GM23338 (cell line): ENCODE results near the gene ADAM11.

Experiments
- CREB1 ChIP-seq: fragments of 250-450 bp; sonication (Bioruptor Pico); IDR thresholded peaks from 2 replicates; pipeline ENCODE4 v1.5.0; 2020; ENCODE audit warnings: low read depth, mild to moderate bottlenecking, moderate library complexity
- EZH2 ChIP-seq: fragments of 200-600 bp; sonication (generic); IDR thresholded peaks from one replicate; pipeline ENCODE4 v1.8.0; 2017; ENCODE audit warnings: antibody characterized with exemption, mild to moderate bottlenecking, low read depth; ENCODE audit not compliant: unreplicated experiment
- EZH2phosphoT487 ChIP-seq: fragments of 200-600 bp; sonication (generic); IDR thresholded peaks from one replicate; pipeline ENCODE4 v1.8.1; 2018; ENCODE audit warnings: antibody characterized with exemption; ENCODE audit not compliant: unreplicated experiment
- JUNB ChIP-seq: IDR thresholded peaks from one replicate; pipeline ENCODE4 v1.6.1; 2016; ENCODE audit warnings: antibody characterized with exemption; ENCODE audit not compliant: unreplicated experiment
- NANOG ChIP-seq: IDR thresholded peaks from 2 replicates; pipeline ENCODE4 v1.6.1; 2016; ENCODE audit warnings: antibody characterized with exemption, borderline replicate concordance
- POLR2AphosphoS5 ChIP-seq: IDR thresholded peaks from 2 replicates; pipeline ENCODE4 v1.6.1; 2016; ENCODE audit warnings: antibody characterized with exemption, low read depth
- TF ChIP-seq, protein P1 (sequence below), 2 experiments: fragments of 200-600 bp in 1 of 2; sonication (generic) in 1 of 2; conservative IDR thresholded peaks; 2 replicates each; pipeline versions ENCODE4 v1.5.1 to v1.6.1; 2016 to 2017; ENCODE audit warnings: antibody characterized with exemption in 2 of 2, low read depth in 2 of 2, mild to moderate bottlenecking in 2 of 2, moderate library complexity in 1 of 2
- TF ChIP-seq, protein P2 (sequence below): IDR thresholded peaks from one replicate; pipeline ENCODE4 v1.6.1; 2018; ENCODE audit warnings: antibody characterized with exemption; ENCODE audit not compliant: unreplicated experiment

DNA sequence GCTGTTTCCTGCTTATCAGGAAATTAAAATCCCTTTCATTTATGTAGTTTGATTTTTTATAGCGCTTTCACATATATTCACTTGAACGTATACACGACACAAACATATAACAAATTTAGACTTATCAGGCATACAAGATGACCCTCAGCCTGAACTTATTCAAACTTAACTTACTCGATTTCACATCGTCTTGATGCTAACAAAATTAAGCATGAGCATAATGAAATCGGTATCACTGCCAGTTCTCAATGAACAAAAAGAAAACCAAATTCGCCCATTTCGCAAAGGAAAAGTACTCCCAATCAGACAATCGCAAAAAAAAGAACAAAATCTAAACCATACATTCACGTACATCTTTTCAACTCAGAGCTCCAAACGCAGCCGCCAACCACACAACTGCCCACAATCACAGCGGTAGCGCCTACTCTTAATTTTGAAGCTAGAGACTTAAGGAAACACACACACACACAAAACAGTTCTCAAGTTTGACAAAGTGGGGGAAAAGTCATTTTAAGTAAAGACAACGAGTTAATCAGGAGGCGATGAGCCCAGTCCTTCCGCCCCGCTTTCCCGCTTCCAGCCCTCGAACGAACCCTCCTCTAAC lies 70.2 kb downstream of the ADAM11 start:
- TF ChIP-seq, protein P1, sequence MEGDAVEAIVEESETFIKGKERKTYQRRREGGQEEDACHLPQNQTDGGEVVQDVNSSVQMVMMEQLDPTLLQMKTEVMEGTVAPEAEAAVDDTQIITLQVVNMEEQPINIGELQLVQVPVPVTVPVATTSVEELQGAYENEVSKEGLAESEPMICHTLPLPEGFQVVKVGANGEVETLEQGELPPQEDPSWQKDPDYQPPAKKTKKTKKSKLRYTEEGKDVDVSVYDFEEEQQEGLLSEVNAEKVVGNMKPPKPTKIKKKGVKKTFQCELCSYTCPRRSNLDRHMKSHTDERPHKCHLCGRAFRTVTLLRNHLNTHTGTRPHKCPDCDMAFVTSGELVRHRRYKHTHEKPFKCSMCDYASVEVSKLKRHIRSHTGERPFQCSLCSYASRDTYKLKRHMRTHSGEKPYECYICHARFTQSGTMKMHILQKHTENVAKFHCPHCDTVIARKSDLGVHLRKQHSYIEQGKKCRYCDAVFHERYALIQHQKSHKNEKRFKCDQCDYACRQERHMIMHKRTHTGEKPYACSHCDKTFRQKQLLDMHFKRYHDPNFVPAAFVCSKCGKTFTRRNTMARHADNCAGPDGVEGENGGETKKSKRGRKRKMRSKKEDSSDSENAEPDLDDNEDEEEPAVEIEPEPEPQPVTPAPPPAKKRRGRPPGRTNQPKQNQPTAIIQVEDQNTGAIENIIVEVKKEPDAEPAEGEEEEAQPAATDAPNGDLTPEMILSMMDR (conservative IDR thresholded peaks at IDR 0.05; ENCODE audit: low read depth in 2 of 2): no peak
- TF ChIP-seq EZH2phosphoT487 (no peak), POLR2AphosphoS5 (no peak), EZH2 (no peak), CREB1 (CRISPR knock-in tag) (no peak), NANOG (no peak), JUNB (no peak)
- TF ChIP-seq, protein P2, sequence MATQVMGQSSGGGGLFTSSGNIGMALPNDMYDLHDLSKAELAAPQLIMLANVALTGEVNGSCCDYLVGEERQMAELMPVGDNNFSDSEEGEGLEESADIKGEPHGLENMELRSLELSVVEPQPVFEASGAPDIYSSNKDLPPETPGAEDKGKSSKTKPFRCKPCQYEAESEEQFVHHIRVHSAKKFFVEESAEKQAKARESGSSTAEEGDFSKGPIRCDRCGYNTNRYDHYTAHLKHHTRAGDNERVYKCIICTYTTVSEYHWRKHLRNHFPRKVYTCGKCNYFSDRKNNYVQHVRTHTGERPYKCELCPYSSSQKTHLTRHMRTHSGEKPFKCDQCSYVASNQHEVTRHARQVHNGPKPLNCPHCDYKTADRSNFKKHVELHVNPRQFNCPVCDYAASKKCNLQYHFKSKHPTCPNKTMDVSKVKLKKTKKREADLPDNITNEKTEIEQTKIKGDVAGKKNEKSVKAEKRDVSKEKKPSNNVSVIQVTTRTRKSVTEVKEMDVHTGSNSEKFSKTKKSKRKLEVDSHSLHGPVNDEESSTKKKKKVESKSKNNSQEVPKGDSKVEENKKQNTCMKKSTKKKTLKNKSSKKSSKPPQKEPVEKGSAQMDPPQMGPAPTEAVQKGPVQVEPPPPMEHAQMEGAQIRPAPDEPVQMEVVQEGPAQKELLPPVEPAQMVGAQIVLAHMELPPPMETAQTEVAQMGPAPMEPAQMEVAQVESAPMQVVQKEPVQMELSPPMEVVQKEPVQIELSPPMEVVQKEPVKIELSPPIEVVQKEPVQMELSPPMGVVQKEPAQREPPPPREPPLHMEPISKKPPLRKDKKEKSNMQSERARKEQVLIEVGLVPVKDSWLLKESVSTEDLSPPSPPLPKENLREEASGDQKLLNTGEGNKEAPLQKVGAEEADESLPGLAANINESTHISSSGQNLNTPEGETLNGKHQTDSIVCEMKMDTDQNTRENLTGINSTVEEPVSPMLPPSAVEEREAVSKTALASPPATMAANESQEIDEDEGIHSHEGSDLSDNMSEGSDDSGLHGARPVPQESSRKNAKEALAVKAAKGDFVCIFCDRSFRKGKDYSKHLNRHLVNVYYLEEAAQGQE: no peak
